GM06990 (cell line): ENCODE measurements around the gene CCDC201.
A peak's percentile ranks its signal among the peaks of the same experiment; 100 is the strongest.
"Not testable (repeated sequence)": the region's sequence is repeated elsewhere in the genome, so short reads cannot be mapped to it uniquely, and the experiment has no call there.

Source experiments
- DNase-seq: peaks from one replicate; pipeline ENCODE4 v3.0.0-alpha.2; 2011; ENCODE audit not compliant: insufficient read length; ENCODE audit errors: extremely low read depth
- H3K27me3 ChIP-seq: replicated peaks from 2 replicates; pipeline ENCODE4 v1.6.0; 2011; ENCODE audit warnings: low read length; ENCODE audit not compliant: control insufficient read depth, insufficient read depth
- H3K36me3 ChIP-seq: 2 replicates; pipeline ENCODE4 v1.5.1; 2011; ENCODE audit warnings: low read length; ENCODE audit not compliant: control insufficient read depth, insufficient read depth
- H3K4me3 ChIP-seq: replicated peaks from 2 replicates; pipeline ENCODE4 v1.5.1; 2011; ENCODE audit warnings: low read depth, mild to moderate bottlenecking, control low read depth, low read length
- CTCF ChIP-seq: IDR thresholded peaks from 2 replicates; pipeline ENCODE4 v1.5.1; 2011; ENCODE audit warnings: low read length, control low read depth, mild to moderate bottlenecking, inconsistent platforms; ENCODE audit not compliant: insufficient read depth, poor library complexity, severe bottlenecking

Gene CCDC201

GRCh38 chr7:45865594-45866410 is 7.1 kb downstream of the CCDC201 start:
- DNase-seq = no peak
- Histone ChIP-seq H3K27me3 (peaks cover 4% of the 10 kb centered on the region; the same call in 1 of the 2 replicates), H3K4me3 (no peak overlapping the region), H3K36me3 (no peaks in the 10 kb centered on the region)
- no peak for TF ChIP-seq CTCF

DNA sequence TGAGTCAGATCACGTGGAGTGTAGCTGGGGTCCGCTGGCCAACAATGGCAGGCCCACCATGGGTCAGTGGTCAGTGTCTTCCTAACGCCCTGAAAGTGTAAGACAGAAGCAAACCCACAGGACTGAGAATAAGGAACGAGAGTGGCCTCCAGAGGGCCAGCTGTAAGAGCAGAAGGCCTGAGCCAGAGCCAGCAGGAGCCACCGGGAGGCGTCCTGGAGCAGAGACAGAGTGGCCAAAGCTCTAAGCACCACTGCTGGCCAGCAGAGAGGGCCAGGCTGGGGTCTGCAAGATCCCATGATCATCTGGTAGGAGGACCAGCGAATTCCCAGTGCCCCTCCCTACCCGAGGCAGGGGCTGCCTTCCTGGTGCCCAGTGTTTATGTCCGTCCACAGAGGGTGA is 9.2 kb downstream of the CCDC201 start:
- DNase-seq = no peak
- peak; percentile 12 for TF ChIP-seq CTCF
- H3K4me3 ChIP-seq = no peak overlapping the region

GRCh38 chr7:45856888-45857287 is 16.0 kb downstream of the CCDC201 start:
- H3K4me3 ChIP-seq, H3K36me3 ChIP-seq, H3K27me3 ChIP-seq, DNase-seq: not testable (repeated sequence)

More for the DNA sequence above, 9.2 kb downstream of the CCDC201 start:
- peaks cover 4% of the 10 kb centered on the region; the same call in 1 of the 2 replicates for H3K27me3 ChIP-seq
- H3K36me3 ChIP-seq = no peaks in the 10 kb centered on the region

DNA sequence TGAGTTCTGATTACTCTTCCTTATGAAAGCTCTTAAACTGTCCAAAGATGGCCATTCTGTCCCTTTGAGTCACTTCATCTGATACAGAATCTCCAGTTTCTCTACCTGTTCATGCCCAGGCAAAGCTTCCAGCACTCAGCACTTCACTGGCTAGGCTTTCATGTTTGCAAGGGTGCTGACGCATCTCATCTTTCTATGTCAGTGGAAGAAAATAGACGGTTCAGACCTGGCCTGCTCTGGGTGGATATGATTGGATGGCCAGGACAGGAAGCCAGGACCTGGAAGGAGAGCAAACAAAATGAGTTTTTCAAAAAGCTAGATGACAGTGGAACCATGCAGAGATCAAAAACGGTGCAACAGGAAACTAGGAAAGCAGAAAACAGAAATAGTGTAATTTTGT is 17.2 kb downstream of the CCDC201 start:
- not testable (repeated sequence) for DNase-seq, H3K27me3 ChIP-seq, H3K4me3 ChIP-seq, H3K36me3 ChIP-seq

DNA sequence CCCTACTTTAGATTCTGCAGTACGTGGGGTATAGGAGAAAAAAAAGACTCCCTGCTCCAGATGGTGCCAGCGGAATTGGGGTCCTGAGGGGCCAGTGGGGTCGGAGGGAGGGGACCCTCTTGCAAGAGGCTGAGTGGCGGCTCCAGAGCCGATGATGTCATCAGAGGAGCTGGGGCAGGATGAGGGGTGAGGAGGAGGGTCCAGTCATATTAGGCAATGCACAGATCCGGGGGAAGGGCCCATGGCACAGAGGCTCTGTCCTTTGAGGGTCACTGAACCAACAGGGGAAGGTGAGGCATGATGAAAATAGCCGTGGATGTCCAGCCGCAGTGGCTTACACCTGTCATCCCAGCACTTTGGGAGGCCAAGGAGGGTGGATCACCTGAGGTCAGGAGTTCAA is 19.4 kb downstream of the CCDC201 start:
- H3K4me3 ChIP-seq, H3K27me3 ChIP-seq, H3K36me3 ChIP-seq, DNase-seq: not testable (repeated sequence)

DNA sequence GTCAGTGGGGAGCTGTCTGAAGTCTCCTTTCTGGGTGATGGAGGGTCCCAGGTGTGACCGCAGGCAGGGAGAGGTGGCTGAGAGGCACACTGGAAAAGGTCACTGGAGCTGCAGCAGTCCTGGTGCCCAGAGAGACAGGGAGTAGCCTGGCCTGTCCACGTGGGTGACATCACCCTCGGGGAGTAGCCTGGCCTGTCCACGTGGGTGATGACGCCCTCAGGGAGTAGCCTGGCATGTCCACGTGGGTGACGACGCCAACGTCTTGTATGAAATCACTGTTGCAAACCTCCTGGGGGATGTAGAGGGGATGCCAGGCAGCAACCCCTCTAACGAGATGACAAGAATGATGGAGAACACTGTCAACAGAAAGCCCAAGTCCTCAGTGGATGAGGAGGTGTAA is 19.9 kb downstream of the CCDC201 start:
- not testable (repeated sequence) for DNase-seq, H3K36me3 ChIP-seq, H3K27me3 ChIP-seq, H3K4me3 ChIP-seq

GRCh38 chr7:45848734-45849133 is 24.1 kb downstream of the CCDC201 start:
- H3K4me3 ChIP-seq, H3K36me3 ChIP-seq, DNase-seq, H3K27me3 ChIP-seq: not testable (repeated sequence)

- H3K27me3 ChIP-seq, H3K4me3 ChIP-seq, DNase-seq, H3K36me3 ChIP-seq: not testable (repeated sequence)
Observed at GRCh38 chr7:45846536-45846935, 26.3 kb downstream of the CCDC201 start.

DNA sequence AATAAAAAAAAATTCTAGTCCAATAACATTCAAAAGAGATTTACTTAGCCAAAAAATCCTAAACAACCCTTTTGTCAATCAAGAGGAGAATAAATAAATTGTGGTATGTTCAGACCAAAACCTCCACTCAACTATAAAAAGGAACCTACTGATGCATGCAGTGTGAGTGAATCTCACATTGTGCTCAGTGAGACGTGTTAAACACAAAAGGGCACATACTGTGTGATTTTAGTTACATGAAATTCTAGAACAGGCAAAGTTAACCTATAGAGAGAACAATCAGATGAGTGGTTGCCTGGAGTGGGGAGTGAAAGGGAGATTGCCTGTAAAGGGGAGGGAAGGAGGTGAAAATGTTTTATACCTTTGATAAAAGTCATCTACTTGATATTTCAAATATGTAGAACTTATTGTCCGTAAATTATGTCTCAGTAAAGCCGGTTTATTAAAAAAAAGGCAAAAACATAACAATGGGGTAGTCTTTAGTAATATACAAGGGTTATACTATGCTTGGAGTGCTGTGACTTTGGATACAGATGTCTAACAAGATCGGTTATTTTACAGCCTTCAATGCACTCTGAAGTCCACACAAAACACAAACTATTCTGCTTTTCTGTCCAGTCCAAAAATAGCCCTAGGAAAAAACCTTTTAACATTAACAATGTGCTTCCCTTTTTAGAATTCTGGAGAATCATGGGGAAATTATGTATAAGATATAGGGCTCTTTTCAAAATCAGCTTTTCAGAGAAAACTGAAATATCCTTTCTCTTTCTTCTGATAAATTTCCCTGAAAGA is 30.8 kb downstream of the CCDC201 start:
- not testable (repeated sequence) for H3K4me3 ChIP-seq, H3K36me3 ChIP-seq, DNase-seq, H3K27me3 ChIP-seq

DNA sequence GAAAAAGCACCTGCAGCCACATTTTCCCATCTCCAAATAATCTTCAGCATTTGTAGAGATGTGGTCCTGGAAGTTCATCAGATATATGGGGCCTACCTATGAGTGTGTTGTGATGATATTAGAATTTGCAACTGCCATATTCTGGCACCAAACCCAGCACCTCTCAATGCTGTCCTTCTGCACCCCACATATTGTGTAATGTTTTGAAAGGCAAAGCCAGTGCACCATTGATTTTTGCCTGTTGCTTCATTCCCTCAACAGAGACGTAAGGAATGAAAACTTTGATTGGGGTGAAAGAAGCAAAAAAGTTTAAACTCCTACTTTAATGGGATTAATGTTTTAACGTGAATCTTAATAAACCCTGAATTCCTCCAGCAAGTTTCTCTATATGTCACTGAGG is 34.0 kb downstream of the CCDC201 start:
- not testable (repeated sequence) for H3K27me3 ChIP-seq, H3K4me3 ChIP-seq, DNase-seq, H3K36me3 ChIP-seq

DNA sequence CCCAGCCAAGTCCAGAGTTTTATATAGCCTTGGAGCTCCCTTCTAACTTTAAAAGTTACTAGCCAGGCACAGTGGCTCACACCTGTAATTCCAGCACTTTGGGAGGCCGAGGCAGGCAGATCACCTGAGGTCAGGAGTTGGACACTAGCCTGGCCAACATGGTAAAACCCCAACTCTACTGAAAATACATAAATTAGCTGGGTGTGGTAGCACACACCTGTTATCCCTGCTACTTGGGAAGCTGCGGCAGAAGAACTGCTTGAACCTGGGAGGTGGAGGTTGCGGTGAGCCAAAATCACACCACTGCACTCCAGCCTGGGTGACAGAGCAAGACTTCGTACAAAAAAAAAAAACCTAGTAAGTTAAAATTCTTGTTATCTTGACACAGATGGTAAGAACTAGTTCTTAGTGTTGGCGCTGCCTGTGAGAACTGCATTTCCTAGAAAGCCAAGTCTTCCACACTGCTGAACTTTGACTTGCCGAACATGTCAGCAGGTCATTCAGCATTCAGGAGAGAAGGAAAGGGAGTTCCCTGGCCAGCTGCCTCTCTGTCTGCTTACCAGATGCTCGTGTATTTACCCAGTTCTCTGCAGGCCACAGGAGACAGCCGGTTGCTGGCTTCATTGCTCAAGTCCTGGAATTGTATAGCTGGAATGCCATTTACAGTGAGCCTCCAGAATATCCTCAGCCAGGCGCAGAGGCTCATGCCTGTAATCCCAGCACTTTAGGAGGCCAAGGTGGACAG is 40.3 kb downstream of the CCDC201 start:
- not testable (repeated sequence) for H3K4me3 ChIP-seq, H3K27me3 ChIP-seq, H3K36me3 ChIP-seq, DNase-seq
